ENCODE results near the gene C13orf42. TPM values are rescaled to one million over a fixed set of nuclear protein-coding genes. Genes with fewer than 3 reads are reported as not detected.

C13orf42 gene
- total RNA-seq, 1 donor from 2014 or later, result not detected

GRCh38 chr13:51035469-51035868 is 75.6 kb downstream of the C13orf42 start:
- no peak for DNase-seq (ENCODE audit: low spot score)

- DNase-seq (ENCODE audit: low spot score), result no peak
Measured at GRCh38 chr13:51034906-51035305, 76.2 kb downstream of the C13orf42 start.

- no peak for DNase-seq (ENCODE audit: low spot score)
Measured at GRCh38 chr13:51033421-51034185, 77.5 kb downstream of the C13orf42 start.

- DNase-seq (ENCODE audit: low spot score), result no peak
Measured at GRCh38 chr13:51032831-51033230, 78.2 kb downstream of the C13orf42 start.

Other genes starting within 250 kb of the C13orf42 start
- gene RNASEH2B, start 201.5 kb downstream of the C13orf42 start, total RNA-seq, result 31.6 TPM
- gene FAM124A, start 111.1 kb upstream of the C13orf42 start, total RNA-seq, result 11.5 TPM
- gene SERPINE3, start 228.4 kb upstream of the C13orf42 start, total RNA-seq, result not detected

All from mesenteric fat pad (tissue), 1 donor.